Esophagus mucosa (tissue), 1 donor: ENCODE results near the gene CUL2. TPM values are rescaled to one million over a fixed set of nuclear protein-coding genes. Genes with fewer than 3 reads are reported as not detected.
"Not testable (repeated sequence)": the region's sequence is repeated elsewhere in the genome, so short reads cannot be mapped to it uniquely, and the experiment has no call there.

Experiments
- ATAC-seq: fragments of 200-7000 bp; cut with Tn5 transposase; one replicate; pipeline ENCODE4 v1.9.1; 2020
- total RNA-seq: library from RNA; stranded (reverse); gene quantifications from one replicate; pipeline ENCODE4 v1.2.4, GENCODE V29; 2023
- donor health status: DM: yes; HTN: yes; CAD: no.

The CUL2 gene
- total RNA-seq, 1 donor from 2014 or later, result 21.2 TPM

DNA sequence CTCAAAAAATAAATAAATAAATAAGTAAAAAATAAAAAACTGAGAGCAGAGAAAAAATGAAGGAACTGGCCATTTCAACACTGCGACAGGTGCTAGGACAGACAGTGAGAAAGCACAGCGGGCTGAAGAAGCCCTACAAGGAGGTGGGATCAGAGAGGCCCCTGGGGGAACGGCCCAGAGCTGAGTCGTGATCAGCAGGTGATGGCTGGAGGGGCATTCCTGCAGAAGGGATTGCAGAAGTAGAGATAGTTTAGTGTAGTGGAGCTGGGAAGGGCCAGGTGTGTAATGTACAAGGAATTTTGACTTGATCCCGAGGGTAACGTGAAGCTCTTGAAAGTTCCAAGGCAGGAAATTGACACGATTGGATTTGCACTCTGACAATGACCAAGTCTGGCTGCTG lies 112.1 kb downstream of the CUL2 start:
- peak; percentile 15 for ATAC-seq

- not testable (repeated sequence) for ATAC-seq
These were observed 113.7 kb downstream of the CUL2 start for GRCh38 chr10:34976380-34976910.

- peak; percentile 70 for ATAC-seq
These were observed 115.6 kb downstream of the CUL2 start for GRCh38 chr10:34974364-34975065.

DNA sequence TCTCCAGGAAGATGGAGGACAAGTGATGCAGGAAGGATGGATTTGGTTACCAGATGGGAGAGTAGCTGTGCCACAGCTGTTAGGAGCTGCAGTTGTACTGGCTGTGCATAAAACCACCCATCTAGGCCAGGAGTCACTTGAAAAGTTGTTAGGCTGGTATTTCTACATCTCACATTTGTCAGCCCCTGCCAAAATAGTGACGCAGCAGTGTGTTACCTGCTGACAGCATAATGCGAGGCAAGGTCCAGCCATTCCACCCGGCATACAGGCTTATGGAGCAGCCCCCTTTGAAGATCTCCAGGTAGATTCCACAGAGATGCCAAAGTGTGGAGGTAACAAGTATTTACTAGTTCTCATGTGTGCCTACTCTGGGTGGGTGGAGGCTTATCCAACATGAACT lies 116.4 kb downstream of the CUL2 start:
- ATAC-seq, result peak; percentile 65

DNA sequence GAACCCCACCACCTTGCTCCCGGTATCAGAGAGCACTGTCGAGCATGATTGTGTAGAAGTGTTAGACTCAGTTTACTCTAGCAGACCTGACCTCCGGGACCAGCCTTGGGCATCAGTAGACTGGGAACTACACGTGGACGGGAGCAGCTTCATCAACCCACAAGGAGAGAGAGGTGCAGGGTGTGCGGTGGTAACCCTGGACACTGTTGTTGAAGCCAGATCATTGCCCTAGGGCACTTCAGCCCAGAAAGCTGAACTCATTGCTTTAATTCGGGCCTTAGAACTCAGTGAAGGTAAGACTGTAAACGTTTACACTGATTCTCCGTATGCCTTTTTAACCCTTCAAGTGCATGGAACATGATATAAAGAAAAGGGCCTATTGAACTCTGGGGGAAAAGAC lies 117.0 kb downstream of the CUL2 start:
- not testable (repeated sequence) for ATAC-seq

DNA sequence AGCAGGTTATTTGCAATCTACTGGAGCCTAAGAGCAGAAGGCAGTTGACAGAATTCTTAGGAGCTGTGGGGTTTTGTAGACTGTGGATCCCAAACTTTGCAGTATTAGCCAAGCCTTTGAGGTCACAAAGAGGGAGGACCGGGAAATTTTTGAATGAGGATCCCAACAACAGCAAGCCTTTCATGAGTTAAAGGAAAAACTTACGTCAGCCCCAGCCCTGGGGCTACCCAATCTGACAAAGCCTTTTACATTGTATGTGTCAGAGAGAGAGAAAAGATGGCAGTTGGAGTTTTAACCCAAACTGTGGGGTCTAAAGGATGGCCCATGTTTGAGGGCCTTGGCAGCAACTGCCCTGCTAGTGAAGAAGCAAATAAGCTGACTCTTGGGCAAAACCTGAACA lies 117.5 kb downstream of the CUL2 start:
- ATAC-seq, result not testable (repeated sequence)

- not testable (repeated sequence) for ATAC-seq
These were observed 118.4 kb downstream of the CUL2 start for GRCh38 chr10:34971606-34972334.

- no peak for ATAC-seq
These were observed 121.0 kb downstream of the CUL2 start for GRCh38 chr10:34969171-34969570.

DNA sequence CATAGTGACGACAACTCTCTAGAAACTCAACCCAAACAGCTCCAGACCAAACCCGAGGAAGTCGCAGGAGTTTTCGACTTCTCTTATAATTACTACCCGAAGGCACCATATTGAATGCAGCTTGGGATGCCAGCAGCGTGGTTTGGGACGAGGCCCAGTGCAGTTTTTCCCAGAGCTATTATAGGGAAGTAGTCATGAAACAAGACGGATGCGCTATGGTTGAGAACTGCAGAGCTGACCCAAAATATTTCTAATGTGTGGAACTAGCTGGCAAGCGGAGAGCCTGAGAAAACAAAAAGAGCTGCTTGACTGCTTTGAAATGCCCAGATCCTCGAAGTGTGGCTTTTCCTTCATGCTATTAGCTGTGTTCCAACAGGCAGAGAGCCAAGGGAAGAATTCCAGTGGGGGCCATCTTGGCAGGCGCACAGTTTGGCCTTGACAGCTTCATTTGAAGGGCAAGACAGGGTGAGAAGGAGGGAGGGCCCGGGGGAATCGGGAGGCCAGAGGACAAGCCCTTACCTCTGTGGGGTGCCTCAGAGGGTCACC lies 122.7 kb downstream of the CUL2 start:
- ATAC-seq, result peak; percentile 44

- ATAC-seq, result peak; percentile 40
These were observed 123.7 kb downstream of the CUL2 start for GRCh38 chr10:34966451-34966850.

- no peak for ATAC-seq
These were observed 124.1 kb downstream of the CUL2 start for GRCh38 chr10:34966040-34966439.

GRCh38 chr10:34964166-34964800 lies 125.9 kb downstream of the CUL2 start:
- ATAC-seq, result no peak

GRCh38 chr10:34962866-34963265 lies 127.3 kb downstream of the CUL2 start:
- ATAC-seq, result no peak

GRCh38 chr10:34960983-34961382 lies 129.2 kb downstream of the CUL2 start:
- ATAC-seq, result no peak

DNA sequence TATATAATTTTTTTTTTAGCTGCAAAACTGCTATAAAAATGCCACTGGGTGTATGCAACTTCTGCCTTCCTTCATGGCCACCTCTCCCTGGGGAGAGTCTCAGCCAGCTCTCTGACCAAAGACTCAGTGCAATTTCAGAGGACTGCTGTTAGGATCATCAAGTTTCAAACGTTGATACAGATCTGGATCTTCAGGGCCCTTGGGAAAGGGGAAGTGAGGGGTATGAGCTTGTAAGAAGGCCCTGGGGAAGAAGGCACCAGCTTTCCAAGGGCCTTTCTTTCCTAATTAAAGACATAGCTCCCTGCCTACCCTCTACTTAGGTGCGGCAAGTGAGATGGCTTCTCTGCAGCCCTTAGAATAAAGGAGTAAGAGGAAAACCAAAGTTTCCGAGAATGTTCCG lies 130.4 kb downstream of the CUL2 start:
- ATAC-seq, result no peak

GRCh38 chr10:34959321-34959720 lies 130.8 kb downstream of the CUL2 start:
- no peak for ATAC-seq

Other genes with a start within 250 kb of the CUL2 start
- gene CREM, start 36.5 kb upstream of the CUL2 start, total RNA-seq, result 8.6 TPM
- gene CCNY, start 246.2 kb upstream of the CUL2 start, total RNA-seq, result 44.8 TPM